H9 (cell line): ENCODE results near the gene SGCD. TPM values are rescaled to one million over a fixed set of nuclear protein-coding genes. Genes with fewer than 3 reads are reported as not detected.

Source experiments
- DNase-seq: peaks from one replicate; pipeline ENCODE4 v3.0.0-alpha.2; 2017
- H2AFZ ChIP-seq: one replicate; pipeline ENCODE4 v1.6.1; 2013; ENCODE audit warnings: mild to moderate bottlenecking, low read length, control low read depth, moderate library complexity
- H2AK5ac ChIP-seq: 2 replicates; pipeline ENCODE4 v1.6.1; 2013; ENCODE audit warnings: low read length, control low read depth, mixed read lengths; ENCODE audit not compliant: insufficient read length
- H2BK120ac ChIP-seq: one replicate; pipeline ENCODE4 v1.6.1; 2013; ENCODE audit warnings: low read depth, mild to moderate bottlenecking, low read length, control low read depth, inconsistent platforms; ENCODE audit not compliant: poor library complexity, severe bottlenecking
- H2BK12ac ChIP-seq: 2 replicates; pipeline ENCODE4 v1.6.1; 2013; ENCODE audit warnings: low read length, control low read depth, mixed read lengths, low read depth; ENCODE audit not compliant: insufficient read length
- H2BK15ac ChIP-seq: 2 replicates; pipeline ENCODE4 v1.6.1; 2013; ENCODE audit warnings: low read depth, low read length, control low read depth
- H2BK20ac ChIP-seq: one replicate; pipeline ENCODE4 v1.6.1; 2013; ENCODE audit warnings: low read depth, mild to moderate bottlenecking, low read length, control low read depth, inconsistent platforms; ENCODE audit not compliant: poor library complexity, severe bottlenecking
- H2BK5ac ChIP-seq: 2 replicates; pipeline ENCODE4 v1.6.1; 2013; ENCODE audit warnings: low read length, control low read depth, mixed read lengths; ENCODE audit not compliant: insufficient read length
- H3K14ac ChIP-seq: 2 replicates; pipeline ENCODE4 v1.6.1; 2013; ENCODE audit warnings: low read length, control low read depth; ENCODE audit not compliant: insufficient read depth
- H3K18ac ChIP-seq: 2 replicates; pipeline ENCODE4 v1.6.1; 2013; ENCODE audit warnings: low read depth, mild to moderate bottlenecking, mixed read lengths, low read length, control low read depth; ENCODE audit not compliant: insufficient read length
- H3K23ac ChIP-seq: 2 replicates; pipeline ENCODE4 v1.6.1; 2013; ENCODE audit warnings: low read length, control low read depth, mixed read lengths, low read depth; ENCODE audit not compliant: insufficient read length
- H3K23me2 ChIP-seq: 2 replicates; pipeline ENCODE4 v1.6.1; 2013; ENCODE audit warnings: low read depth, mild to moderate bottlenecking, mixed read lengths, low read length, control low read depth; ENCODE audit not compliant: insufficient read length, poor library complexity, severe bottlenecking
- H3K27ac ChIP-seq: 2 replicates; pipeline ENCODE4 v1.5.1; 2013; ENCODE audit warnings: low read length, control low read depth, mixed read lengths, low read depth; ENCODE audit not compliant: insufficient read length
- H3K27me3 ChIP-seq: 2 replicates; pipeline ENCODE4 v1.6.1; 2013; ENCODE audit warnings: low read length, control low read depth, inconsistent platforms; ENCODE audit not compliant: insufficient read depth
- H3K4ac ChIP-seq: 2 replicates; pipeline ENCODE4 v1.6.1; 2013; ENCODE audit warnings: low read depth, mild to moderate bottlenecking, control low read depth, inconsistent platforms, low read length, moderate library complexity
- H3K4me1 ChIP-seq: 2 replicates; pipeline ENCODE4 v1.6.1; 2013; ENCODE audit warnings: low read length, control low read depth, inconsistent platforms; ENCODE audit not compliant: insufficient read depth
- H3K4me2 ChIP-seq: 2 replicates; pipeline ENCODE4 v1.6.1; 2013; ENCODE audit warnings: low read length, control low read depth, mixed read lengths; ENCODE audit not compliant: insufficient read length, insufficient read depth
- H3K56ac ChIP-seq: 2 replicates; pipeline ENCODE4 v1.6.1; 2013; ENCODE audit warnings: low read depth, mild to moderate bottlenecking, mixed read lengths, low read length, control low read depth; ENCODE audit not compliant: insufficient read length
- H3K79me1 ChIP-seq: 2 replicates; pipeline ENCODE4 v1.6.1; 2013; ENCODE audit warnings: low read depth, mild to moderate bottlenecking, moderate library complexity, low read length, control low read depth, inconsistent platforms; ENCODE audit not compliant: insufficient read depth, poor library complexity, severe bottlenecking
- H3K79me2 ChIP-seq: 2 replicates; pipeline ENCODE4 v1.6.1; 2013; ENCODE audit warnings: low read length, control low read depth, inconsistent platforms; ENCODE audit not compliant: insufficient read depth
- H3K9ac ChIP-seq: 2 replicates; pipeline ENCODE4 v1.6.1; 2013; ENCODE audit warnings: low read length, control low read depth, mixed read lengths; ENCODE audit not compliant: insufficient read length; ENCODE audit errors: extremely low read depth
- H3K9me3 ChIP-seq: one replicate; pipeline ENCODE4 v1.6.1; 2013; ENCODE audit warnings: low read depth, low read length, inconsistent platforms; ENCODE audit not compliant: control insufficient read depth
- H3T11ph ChIP-seq: one replicate; pipeline ENCODE4 v1.6.1; 2013; ENCODE audit warnings: mild to moderate bottlenecking, low read length, control low read depth, inconsistent platforms
- H4K20me1 ChIP-seq: one replicate; pipeline ENCODE4 v1.6.1; 2013; ENCODE audit not compliant: control insufficient read depth, insufficient read length, insufficient read depth
- H4K5ac ChIP-seq: 2 replicates; pipeline ENCODE4 v1.6.1; 2013; ENCODE audit warnings: low read depth, mild to moderate bottlenecking, mixed read lengths, low read length, control low read depth; ENCODE audit not compliant: insufficient read length
- H4K8ac ChIP-seq: replicated peaks from 2 replicates; pipeline ENCODE4 v1.6.1; 2013; ENCODE audit warnings: low read length, control low read depth, mixed read lengths, low read depth; ENCODE audit not compliant: insufficient read length
- H4K91ac ChIP-seq: 2 replicates; pipeline ENCODE4 v1.6.1; 2013; ENCODE audit warnings: low read depth, mild to moderate bottlenecking, moderate library complexity, mixed read lengths, low read length, control low read depth; ENCODE audit not compliant: insufficient read length
- H3K27ac Mint-ChIP-seq, 3 experiments: 2 replicates in 2 of 3; 3 replicates in 1 of 3; pipeline ENCODE4 v1.8.0; 2020 to 2021; ENCODE audit warnings: mixed read lengths in 3 of 3, mild to moderate bottlenecking in 1 of 3, moderate library complexity in 1 of 3
- H3K27me3 Mint-ChIP-seq: 2 replicates; pipeline ENCODE4 v1.8.0; 2021; ENCODE audit warnings: low read depth, mild to moderate bottlenecking, moderate library complexity, mixed read lengths
- H3K36me3 Mint-ChIP-seq, 3 experiments: 2 replicates in 2 of 3; 3 replicates in 1 of 3; pipeline ENCODE4 v1.8.0; 2020 to 2021; ENCODE audit warnings: low read depth in 3 of 3, mixed read lengths in 3 of 3; ENCODE audit not compliant: insufficient read depth in 1 of 3
- H3K4me1 Mint-ChIP-seq, 2 experiments: 2 replicates each; pipeline ENCODE4 v1.8.0; 2020; ENCODE audit warnings: mixed read lengths in 2 of 2
- H3K4me3 Mint-ChIP-seq, 2 experiments: 2 replicates in 1 of 2; 3 replicates in 1 of 2; pipeline ENCODE4 v1.8.0; 2020 to 2021; ENCODE audit warnings: mild to moderate bottlenecking in 2 of 2, mixed read lengths in 2 of 2, moderate library complexity in 1 of 2
- H3K9me3 Mint-ChIP-seq, 2 experiments: 2 replicates in 1 of 2; 3 replicates in 1 of 2; pipeline ENCODE4 v1.8.0; 2020; ENCODE audit warnings: mild to moderate bottlenecking in 2 of 2, mixed read lengths in 2 of 2, moderate library complexity in 1 of 2
- CTCF ChIP-seq: fragments of 200-600 bp; sonication (generic); conservative IDR thresholded peaks from 3 replicates; pipeline ENCODE4 v1.8.0; 2021; ENCODE audit warnings: antibody characterized with exemption, mild to moderate bottlenecking
- WGBS: extraction: QIAGEN DNeasy Blood & Tissue Kit; methylation state at CpG from one replicate; pipeline ENCODE4 v1.1.7; 2013; ENCODE audit warnings: missing lambda C conversion rate, low lambda C conversion rate, mixed read lengths; ENCODE audit not compliant: insufficient read length; ENCODE audit errors: extremely low coverage; 5-methylcytosine and 5-hydroxymethylcytosine counted together
- total RNA-seq: library from RNA; stranded (reverse); gene quantifications from 2 replicates; pipeline ENCODE4 v1.2.1, GENCODE V29; 2021

Gene SGCD
- total RNA-seq, 1 experiment from 2014 or later, result 0.11 TPM

- Histone ChIP-seq H2AK5ac (no peak overlapping the region), H3K9me3 (no peaks in the 10 kb centered on the region), H2AFZ (no peak overlapping the region), H3K27me3 (no peaks in the 10 kb centered on the region), H3K79me2 (no peaks in the 10 kb centered on the region), H3K27ac (no peak overlapping the region), H3T11ph (no peak overlapping the region), H3K23me2 (no peaks in the 10 kb centered on the region), H3K18ac (no peak overlapping the region), H4K8ac (no peak overlapping the region), H2BK120ac (no peak overlapping the region), H3K14ac (no peak overlapping the region), H3K4me2 (no peak overlapping the region), H2BK20ac (no peak overlapping the region), H4K91ac (no peak overlapping the region), H2BK15ac (no peak overlapping the region), H2BK12ac (no peak overlapping the region), H2BK5ac (no peak overlapping the region), H3K9ac (no peak overlapping the region), H3K56ac (no peak overlapping the region), H3K23ac (no peak overlapping the region), H4K20me1 (no peaks in the 10 kb centered on the region), H3K4me1 (no peaks in the 10 kb centered on the region), H4K5ac (no peak overlapping the region), H3K79me1 (no peaks in the 10 kb centered on the region), H3K4ac (no peak overlapping the region)
- no peak for DNase-seq
- H3K4me1 Mint-ChIP-seq, result peaks cover 0 to 7% of the 10 kb centered on the region in 2 experiments; a peak in 2 of 4 replicates
- H3K4me3 Mint-ChIP-seq, result no peak overlapping the region
- no CpG with 5 or more reads among the region's 1 CpG for WGBS
- H3K36me3 Mint-ChIP-seq, result no peaks in the 10 kb centered on the region
- no peaks in the 10 kb centered on the region for H3K9me3 Mint-ChIP-seq
- H3K27me3 Mint-ChIP-seq, result no peaks in the 10 kb centered on the region
- no peak for TF ChIP-seq CTCF
- no peak overlapping the region for H3K27ac Mint-ChIP-seq
Observed at GRCh38 chr5:156314416-156314815, 12.5 kb upstream of the SGCD start.
